CD4-positive, alpha-beta memory T cell (primary cell): Measurements from ENCODE around the gene GCNA. TPM values are rescaled to one million over a fixed set of nuclear protein-coding genes. Genes with fewer than 3 reads are reported as not detected.
A peak's percentile ranks its signal among the peaks of the same experiment; 100 is the strongest.

Experiments
- CTCF ChIA-PET: fragments of 350-600 bp; sonication (Branson Sonifier 250); formaldehyde crosslinking; loops from one replicate; lab custom pipeline; 2021; ENCODE audit warnings: inconsistent platforms; ENCODE audit not compliant: partially characterized antibody; lab: Charles Lee
- POLR2A ChIA-PET: fragments of 350-600 bp; sonication (Branson Sonifier 250); formaldehyde crosslinking; loops from one replicate; lab custom pipeline; 2021; ENCODE audit not compliant: partially characterized antibody; lab: Charles Lee
- DNase-seq, 5 donors: peaks; one replicate each; pipeline versions ENCODE4 v3.0.0 to v3.0.0-alpha.2; 2020 to 2022; ENCODE audit warnings: mixed read lengths in 1 of 5
- H3K27ac ChIP-seq: one replicate; pipeline ENCODE4 v1.7.0; 2013; ENCODE audit warnings: low read depth, low read length
- H3K27me3 ChIP-seq: 2 replicates; pipeline ENCODE4 v1.7.0; 2013; ENCODE audit warnings: mild to moderate bottlenecking, low read length, moderate library complexity; ENCODE audit not compliant: insufficient read depth
- H3K36me3 ChIP-seq: 2 replicates; pipeline ENCODE4 v1.7.0; 2013; ENCODE audit warnings: mild to moderate bottlenecking, low read length, moderate library complexity; ENCODE audit not compliant: insufficient read depth
- H3K4me1 ChIP-seq: 2 replicates; pipeline ENCODE4 v1.7.0; 2013; ENCODE audit warnings: mild to moderate bottlenecking, low read length, moderate library complexity; ENCODE audit not compliant: insufficient read depth
- H3K4me3 ChIP-seq, 2 donors: one replicate each; pipeline ENCODE4 v1.7.0; 2013; ENCODE audit warnings: low read length in 2 of 2, mild to moderate bottlenecking in 1 of 2
- H3K9me3 ChIP-seq, 2 donors: one replicate each; pipeline ENCODE4 v1.7.0; 2013; ENCODE audit warnings: low read length in 2 of 2, control low read depth in 1 of 2; ENCODE audit not compliant: control insufficient read depth in 1 of 2
- H3K27ac Mint-ChIP-seq, 7 donors: one replicate each; pipeline ENCODE4 v1.8.0; 2020 to 2021; ENCODE audit warnings: mixed read lengths in 7 of 7, mild to moderate bottlenecking in 6 of 7, inconsistent platforms in 3 of 7, moderate library complexity in 3 of 7
- H3K27me3 Mint-ChIP-seq, 2 donors: one replicate each; pipeline ENCODE4 v1.8.0; 2020 to 2021; ENCODE audit warnings: mixed read lengths in 2 of 2
- H3K36me3 Mint-ChIP-seq, 2 donors: one replicate each; pipeline ENCODE4 v1.8.0; 2020 to 2021; ENCODE audit warnings: mixed read lengths in 2 of 2, inconsistent platforms in 1 of 2, mild to moderate bottlenecking in 1 of 2
- H3K4me1 Mint-ChIP-seq, 4 donors: one replicate each; pipeline ENCODE4 v1.8.0; 2020 to 2021; ENCODE audit warnings: mixed read lengths in 4 of 4, mild to moderate bottlenecking in 1 of 4
- H3K4me3 Mint-ChIP-seq, 8 donors: one replicate each; pipeline ENCODE4 v1.8.0; 2020 to 2021; ENCODE audit warnings: mixed read lengths in 8 of 8, mild to moderate bottlenecking in 7 of 8, moderate library complexity in 6 of 8, inconsistent platforms in 3 of 8
- H3K9me3 Mint-ChIP-seq, 8 donors: one replicate each; pipeline ENCODE4 v1.8.0; 2020 to 2021; ENCODE audit warnings: mixed read lengths in 8 of 8, mild to moderate bottlenecking in 5 of 8, inconsistent platforms in 3 of 8, moderate library complexity in 1 of 8
- intact Hi-C: fragments of 100-400 bp; cut with micrococcal nuclease; formaldehyde crosslinking; loops from one replicate; pipeline ENCODE4 v1.15.1; 2023
- polyA plus RNA-seq, 2 donors: library from polyadenylated mRNA; unstranded; fragments of 300-500 nt; fragmentation: Illumina TruSeq; gene quantifications; one replicate each; pipeline ENCODE4 v1.2.3, GENCODE V29; 2021
- total RNA-seq, 2 experiments: library from RNA; stranded (reverse); gene quantifications; one replicate each; pipeline ENCODE4 v1.2.3, GENCODE V29; 2021

The GCNA gene
- total and polyA plus RNA-seq, 4 experiments from 2014 or later: 0.40 to 11.4 (median 10.2) TPM; not detected in 1

GRCh38 chrX:71622576-71623450 is 44.6 kb downstream of the GCNA start:
- Histone ChIP-seq H3K4me1 (peaks cover 82% of the 10 kb centered on the region), H3K27ac (peak overlapping the region; percentile 75), H3K27me3 (no peaks in the 10 kb centered on the region), H3K4me3 (peak overlapping the region in 1 of 2 donors; percentile 28), H3K9me3 (no peaks in the 10 kb centered on the region), H3K36me3 (no peaks in the 10 kb centered on the region)
- ChIA-PET CTCF (interaction anchor here (0.8 to 2.2 kb wide), 12 partner anchors 11 to 88 kb away, joined by 3 to 8 read pairs (median 5); no protein-coding TSS in a partner anchor), POLR2A (interaction anchor here (0.8 to 5.5 kb wide), 15 partner anchors 8 to 504 kb away, joined by 3 to 60 read pairs (median 4); partner anchors contain the start of genes MED12, OGT and TAF1)
- intact Hi-C loops: loop anchor here (1.0 to 2.0 kb wide), 3 partner anchors 14 to 89 kb away; no protein-coding TSS in a partner anchor
- peak overlapping the region; percentile 91 to 97 (median 96) for H3K27ac Mint-ChIP-seq
- H3K4me3 Mint-ChIP-seq: peak overlapping the region; percentile 69 to 87 (median 80)
- H3K9me3 Mint-ChIP-seq: peaks cover 0 to 2% (median 0%) of the 10 kb centered on the region in 8 donors
- DNase-seq: peak; percentile 81 to 89 (median 82)
- H3K27me3 Mint-ChIP-seq: peaks cover 0 to 2% of the 10 kb centered on the region in 2 donors
- peaks cover 27 to 73% (median 61%) of the 10 kb centered on the region in 4 donors for H3K4me1 Mint-ChIP-seq
- H3K36me3 Mint-ChIP-seq: peaks cover 0 to 13% of the 10 kb centered on the region in 2 donors

DNA sequence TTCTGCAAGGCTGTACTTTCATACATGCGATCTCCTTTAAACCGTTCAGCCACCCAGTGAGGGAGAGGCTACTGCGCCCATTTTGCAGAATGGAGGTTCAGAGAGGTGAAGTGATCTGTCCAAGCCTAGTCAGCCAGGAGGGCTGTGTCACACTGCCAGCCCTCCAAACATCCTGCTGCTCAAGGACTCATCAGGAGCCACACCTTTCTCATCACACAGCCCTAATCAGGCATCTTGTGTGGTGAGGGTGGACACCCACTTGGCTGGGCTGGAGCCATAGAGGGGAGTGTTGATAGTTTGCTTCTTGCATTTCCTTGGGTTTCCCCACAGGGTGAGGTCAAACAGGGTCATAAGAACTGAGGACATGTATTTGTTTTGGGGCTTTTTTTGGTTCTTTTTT is 45.5 kb downstream of the GCNA start:
- DNase-seq: peak in 2 of 5 donors; percentile 23 to 63
- Mint-ChIP-seq H3K36me3 (peaks cover 0 to 5% of the 10 kb centered on the region in 2 donors), H3K4me1 (peaks cover 22 to 64% (median 53%) of the 10 kb centered on the region in 4 donors), H3K27me3 (peaks cover 0 to 2% of the 10 kb centered on the region in 2 donors), H3K4me3 (peak overlapping the region in 7 of 8 donors; percentile 27 to 83 (median 79)), H3K9me3 (peaks cover 0 to 2% (median 0%) of the 10 kb centered on the region in 8 donors), H3K27ac (peak overlapping the region; percentile 91 to 97 (median 96))
- H3K27me3 ChIP-seq: no peaks in the 10 kb centered on the region
- ChIA-PET POLR2A (interaction anchor here (1.1 to 5.5 kb wide), 6 partner anchors 9 to 91 kb away, joined by 4 to 60 read pairs (median 6); partner anchors contain the start of gene OGT), CTCF (interaction anchor here (0.8 to 2.2 kb wide), 7 partner anchors 13 to 89 kb away, joined by 3 to 8 read pairs (median 5); no protein-coding TSS in a partner anchor)
- peak overlapping the region; percentile 75 for H3K27ac ChIP-seq
- H3K4me1 ChIP-seq: peaks cover 78% of the 10 kb centered on the region
- no peaks in the 10 kb centered on the region for H3K36me3 ChIP-seq
- H3K4me3 ChIP-seq: no peak overlapping the region
- intact Hi-C loops: loop anchor here (2.0 kb wide), 2 partner anchors 13 to 17 kb away; no protein-coding TSS in a partner anchor
- H3K9me3 ChIP-seq: no peaks in the 10 kb centered on the region

DNA sequence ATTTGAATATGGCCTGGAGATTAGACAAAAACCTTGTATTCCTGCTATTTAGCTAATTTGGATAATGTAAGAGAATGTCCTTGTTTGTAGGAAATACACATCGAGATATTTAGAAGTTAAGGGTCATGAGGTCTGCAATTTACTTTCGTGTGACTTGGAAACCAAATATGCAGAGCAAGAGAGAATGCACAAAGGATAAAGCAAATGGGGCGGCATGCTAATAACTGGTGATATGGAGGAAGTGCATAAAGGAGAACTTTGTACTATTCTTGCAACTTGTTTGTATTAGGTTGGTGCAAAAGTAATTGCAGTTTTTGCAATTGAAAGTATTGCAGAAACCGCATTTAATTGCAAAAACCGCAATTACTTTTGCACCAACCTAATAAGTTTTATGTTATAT is 47.2 kb downstream of the GCNA start:
- H3K27me3 ChIP-seq: no peaks in the 10 kb centered on the region
- H3K4me1 Mint-ChIP-seq: peaks cover 20 to 57% (median 36%) of the 10 kb centered on the region in 4 donors
- H3K4me1 ChIP-seq: peaks cover 69% of the 10 kb centered on the region
- no peak overlapping the region for H3K27ac ChIP-seq
- H3K9me3 Mint-ChIP-seq: peaks cover 0 to 2% (median 0%) of the 10 kb centered on the region in 8 donors
- no peaks in the 10 kb centered on the region for H3K36me3 ChIP-seq
- peak overlapping the region in 1 of 7 donors; percentile 55 for H3K27ac Mint-ChIP-seq
- CTCF ChIA-PET: interaction anchor here (1.2 kb wide), 1 partner anchor 27 kb away, joined by 3 read pairs; no protein-coding TSS in a partner anchor
- H3K4me3 Mint-ChIP-seq: peak overlapping the region in 1 of 8 donors; percentile 31
- no peak overlapping the region for H3K4me3 ChIP-seq
- H3K36me3 Mint-ChIP-seq: peaks cover 0 to 3% of the 10 kb centered on the region in 2 donors
- peaks cover 0 to 2% of the 10 kb centered on the region in 2 donors for H3K27me3 Mint-ChIP-seq
- POLR2A ChIA-PET: interaction anchor here (0.7 to 5.5 kb wide), 2 partner anchors 11 to 429 kb away, joined by 3 to 60 read pairs; no protein-coding TSS in a partner anchor
- intact Hi-C loops: no loop called here
- H3K9me3 ChIP-seq: no peaks in the 10 kb centered on the region
- DNase-seq: no peak

- Mint-ChIP-seq H3K9me3 (peaks cover 0 to 2% (median 0%) of the 10 kb centered on the region in 8 donors), H3K27me3 (peaks cover 0 to 2% of the 10 kb centered on the region in 2 donors), H3K36me3 (peaks cover 0 to 3% of the 10 kb centered on the region in 2 donors), H3K27ac (no peak overlapping the region), H3K4me3 (no peak overlapping the region), H3K4me1 (peaks cover 18 to 47% (median 28%) of the 10 kb centered on the region in 4 donors)
- H3K27me3 ChIP-seq: no peaks in the 10 kb centered on the region
- no peak overlapping the region for H3K4me3 ChIP-seq
- no peak overlapping the region for H3K27ac ChIP-seq
- intact Hi-C loops: no loop called here
- CTCF ChIA-PET: interaction anchor here (0.6 kb wide), 1 partner anchor 10 kb away, joined by 3 read pairs; no protein-coding TSS in a partner anchor
- H3K36me3 ChIP-seq: no peaks in the 10 kb centered on the region
- no peaks in the 10 kb centered on the region for H3K9me3 ChIP-seq
- POLR2A ChIA-PET: interaction anchor here (1.0 kb wide), 1 partner anchor 10 kb away, joined by 4 read pairs; no protein-coding TSS in a partner anchor
- no peak for DNase-seq
- H3K4me1 ChIP-seq: peaks cover 60% of the 10 kb centered on the region
Observed at GRCh38 chrX:71626576-71626975, 48.3 kb downstream of the GCNA start.

GRCh38 chrX:71627588-71628404 is 49.6 kb downstream of the GCNA start:
- Histone ChIP-seq H3K4me3 (no peak overlapping the region), H3K4me1 (peaks cover 48% of the 10 kb centered on the region), H3K27ac (no peak overlapping the region), H3K36me3 (no peaks in the 10 kb centered on the region), H3K27me3 (no peaks in the 10 kb centered on the region), H3K9me3 (no peaks in the 10 kb centered on the region)
- intact Hi-C loops: no loop called here
- DNase-seq: no peak
- peaks cover 0 to 3% of the 10 kb centered on the region in 2 donors for H3K36me3 Mint-ChIP-seq
- ChIA-PET CTCF (no interaction called here), POLR2A (interaction anchor here (0.9 to 1.0 kb wide), 2 partner anchors 9 to 85 kb away, joined by 3 to 4 read pairs; no protein-coding TSS in a partner anchor)
- no peaks in the 10 kb centered on the region for H3K9me3 Mint-ChIP-seq
- peak overlapping the region in 1 of 7 donors; percentile 87 for H3K27ac Mint-ChIP-seq
- H3K27me3 Mint-ChIP-seq: no peaks in the 10 kb centered on the region
- peaks cover 11 to 35% (median 18%) of the 10 kb centered on the region in 4 donors for H3K4me1 Mint-ChIP-seq
- no peak overlapping the region for H3K4me3 Mint-ChIP-seq

- Mint-ChIP-seq H3K4me3 (no peak overlapping the region), H3K4me1 (peaks cover 2 to 18% (median 6%) of the 10 kb centered on the region in 4 donors), H3K9me3 (no peaks in the 10 kb centered on the region), H3K36me3 (no peaks in the 10 kb centered on the region), H3K27me3 (no peaks in the 10 kb centered on the region), H3K27ac (peak overlapping the region in 2 of 7 donors; percentile 15 to 32)
- ChIA-PET POLR2A (interaction anchor here (0.7 kb wide), 1 partner anchor 1159 kb away, joined by 3 read pairs; no protein-coding TSS in a partner anchor), CTCF (no interaction called here)
- peaks cover 31% of the 10 kb centered on the region for H3K4me1 ChIP-seq
- intact Hi-C loops: no loop called here
- no peak overlapping the region for H3K4me3 ChIP-seq
- no peaks in the 10 kb centered on the region for H3K27me3 ChIP-seq
- H3K9me3 ChIP-seq: no peaks in the 10 kb centered on the region
- no peak overlapping the region for H3K27ac ChIP-seq
- DNase-seq: no peak
- H3K36me3 ChIP-seq: no peaks in the 10 kb centered on the region
Observed at GRCh38 chrX:71629467-71629866, 51.2 kb downstream of the GCNA start.
